ENCODE results near the gene SF3B5.
"Not testable (repeated sequence)": the region's sequence is repeated elsewhere in the genome, so short reads cannot be mapped to it uniquely, and the experiment has no call there.

SF3B5 gene

DNA sequence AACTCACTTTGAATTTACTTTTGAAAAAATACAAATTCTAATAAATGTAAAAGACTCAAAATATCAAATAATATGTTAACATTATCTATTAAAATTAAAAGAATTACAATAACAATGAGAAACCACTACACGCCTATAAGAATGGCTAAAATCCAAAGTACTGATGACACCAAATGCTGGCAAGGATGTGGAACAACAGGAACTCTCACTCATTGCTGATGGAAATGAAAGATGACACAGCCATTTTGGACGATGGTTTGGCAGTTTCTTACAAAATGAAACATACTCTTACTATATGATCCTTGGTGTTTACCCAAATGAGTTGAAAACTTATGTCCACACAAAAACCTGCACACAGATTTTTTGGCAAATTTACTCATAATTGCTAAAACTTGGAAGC, 39.4 kb upstream of the SF3B5 start:
- H3K27ac ChIP-seq: no peak overlapping the region
- TF ChIP-seq ZFX (IDR thresholded peaks at IDR 0.05): no peak
- TF ChIP-seq, protein P1, sequence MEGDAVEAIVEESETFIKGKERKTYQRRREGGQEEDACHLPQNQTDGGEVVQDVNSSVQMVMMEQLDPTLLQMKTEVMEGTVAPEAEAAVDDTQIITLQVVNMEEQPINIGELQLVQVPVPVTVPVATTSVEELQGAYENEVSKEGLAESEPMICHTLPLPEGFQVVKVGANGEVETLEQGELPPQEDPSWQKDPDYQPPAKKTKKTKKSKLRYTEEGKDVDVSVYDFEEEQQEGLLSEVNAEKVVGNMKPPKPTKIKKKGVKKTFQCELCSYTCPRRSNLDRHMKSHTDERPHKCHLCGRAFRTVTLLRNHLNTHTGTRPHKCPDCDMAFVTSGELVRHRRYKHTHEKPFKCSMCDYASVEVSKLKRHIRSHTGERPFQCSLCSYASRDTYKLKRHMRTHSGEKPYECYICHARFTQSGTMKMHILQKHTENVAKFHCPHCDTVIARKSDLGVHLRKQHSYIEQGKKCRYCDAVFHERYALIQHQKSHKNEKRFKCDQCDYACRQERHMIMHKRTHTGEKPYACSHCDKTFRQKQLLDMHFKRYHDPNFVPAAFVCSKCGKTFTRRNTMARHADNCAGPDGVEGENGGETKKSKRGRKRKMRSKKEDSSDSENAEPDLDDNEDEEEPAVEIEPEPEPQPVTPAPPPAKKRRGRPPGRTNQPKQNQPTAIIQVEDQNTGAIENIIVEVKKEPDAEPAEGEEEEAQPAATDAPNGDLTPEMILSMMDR (conservative IDR thresholded peaks at IDR 0.05): no peak

- TF ChIP-seq, protein P1 (conservative IDR thresholded peaks at IDR 0.05): no peak
- TF ChIP-seq ZFX (IDR thresholded peaks at IDR 0.05): no peak
- no peak overlapping the region for H3K27ac ChIP-seq
Observed at GRCh38 chr6:144134176-144134575, 38.8 kb upstream of the SF3B5 start.

- H3K27ac ChIP-seq: no peak overlapping the region
- no peak for TF ChIP-seq ZFX (IDR thresholded peaks at IDR 0.05)
- TF ChIP-seq, protein P1 (conservative IDR thresholded peaks at IDR 0.05): no peak
Observed at GRCh38 chr6:144133225-144133821, 38.0 kb upstream of the SF3B5 start.

GRCh38 chr6:144132167-144132690, 36.9 kb upstream of the SF3B5 start:
- not testable (repeated sequence) for H3K27ac ChIP-seq

DNA sequence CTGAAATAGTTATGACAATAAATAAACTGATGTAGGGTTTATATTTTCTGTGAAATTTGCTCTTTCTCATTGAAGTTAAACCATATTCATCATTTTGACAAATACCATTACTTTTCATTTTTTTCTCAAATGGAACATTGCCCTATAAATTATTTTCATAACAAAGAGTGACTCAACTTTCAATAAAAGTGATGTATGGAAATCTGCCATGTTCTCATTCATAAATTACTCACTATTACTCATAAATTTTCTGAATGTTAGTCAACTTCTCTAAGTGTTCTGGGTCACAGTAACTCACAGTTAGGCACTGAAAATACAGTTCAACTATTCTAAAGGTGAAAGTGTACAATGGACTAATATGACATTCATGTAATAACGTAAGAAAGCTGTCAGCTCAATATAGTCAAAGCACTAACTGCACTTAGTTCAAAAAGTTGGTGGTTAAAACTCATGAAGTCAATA, 35.9 kb upstream of the SF3B5 start:
- TF ChIP-seq ZFX (IDR thresholded peaks at IDR 0.05): no peak
- TF ChIP-seq, protein P1 (conservative IDR thresholded peaks at IDR 0.05): no peak
- no peak overlapping the region for H3K27ac ChIP-seq

GRCh38 chr6:144129469-144129868, 34.1 kb upstream of the SF3B5 start:
- H3K27ac ChIP-seq: no peak overlapping the region
- TF ChIP-seq ZFX (IDR thresholded peaks at IDR 0.05): no peak
- TF ChIP-seq, protein P1 (conservative IDR thresholded peaks at IDR 0.05): no peak

- H3K27ac ChIP-seq: no peak overlapping the region
- no peak for TF ChIP-seq ZFX (IDR thresholded peaks at IDR 0.05)
- TF ChIP-seq, protein P1 (conservative IDR thresholded peaks at IDR 0.05): no peak
Observed at GRCh38 chr6:144127097-144127496, 31.7 kb upstream of the SF3B5 start.

DNA sequence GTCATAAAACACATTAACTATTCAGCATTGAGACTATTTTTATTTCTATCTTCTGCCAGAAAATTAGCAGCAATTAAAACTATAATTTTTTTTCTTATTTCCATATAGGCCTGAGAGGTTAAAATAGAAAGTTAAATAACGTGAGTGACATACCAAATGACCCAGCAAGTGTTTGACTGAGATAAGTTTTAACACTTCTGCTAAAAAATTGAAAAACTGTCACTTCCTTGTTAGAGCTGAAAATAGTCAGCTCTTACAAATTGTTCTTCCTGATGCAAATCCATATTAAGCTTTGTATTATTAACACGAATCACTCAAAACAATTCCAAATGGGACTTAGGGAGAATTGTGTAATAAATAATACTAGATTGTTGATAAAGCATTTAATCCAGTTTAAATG, 28.5 kb upstream of the SF3B5 start:
- H3K27ac ChIP-seq: no peak overlapping the region
- TF ChIP-seq ZFX (IDR thresholded peaks at IDR 0.05): no peak
- TF ChIP-seq, protein P1 (conservative IDR thresholded peaks at IDR 0.05): no peak
